Hepatocyte (in vitro differentiated cells): ENCODE data around the gene GAL3ST2.

Source experiments
- CTCF ChIP-seq: fragments of 200-600 bp; sonication (generic); IDR thresholded peaks from 2 replicates; pipeline ENCODE4 v1.5.1; 2016; ENCODE audit warnings: antibody characterized with exemption, mild to moderate bottlenecking; ENCODE audit not compliant: poor library complexity
- EZH2 ChIP-seq: fragments of 200-600 bp; sonication (generic); IDR thresholded peaks from 2 replicates; pipeline ENCODE4 v1.6.1; 2016; ENCODE audit warnings: antibody characterized with exemption, mild to moderate bottlenecking, borderline replicate concordance
- EZH2phosphoT487 ChIP-seq: fragments of 200-600 bp; sonication (generic); IDR thresholded peaks from one replicate; pipeline ENCODE4 v1.6.1; 2018; ENCODE audit warnings: antibody characterized with exemption, mild to moderate bottlenecking, low read depth, moderate library complexity; ENCODE audit not compliant: unreplicated experiment, severe bottlenecking

- TF ChIP-seq CTCF, result peak; percentile 13
- no peak for TF ChIP-seq EZH2
- no peak for TF ChIP-seq EZH2phosphoT487
These were observed 67.6 kb downstream of the GAL3ST2 start for GRCh38 chr2:241844066-241844728.
